Ovary (tissue), 3 donors: ENCODE measurements around the gene RAB23.

Experiments
- CTCF ChIP-seq, 3 donors: fragments of 450-650 bp in 2 of 3; fragments of 200-600 bp in 1 of 3; IDR thresholded peaks; one replicate each; pipeline versions ENCODE4 v1.5.1 to v1.8.0; 2016 to 2022; ENCODE audit warnings: antibody characterized with exemption in 3 of 3, mild to moderate bottlenecking in 1 of 3
- POLR2A ChIP-seq: fragments of 450-650 bp; IDR thresholded peaks from one replicate; pipeline ENCODE4 v1.6.1; 2017; ENCODE audit warnings: antibody characterized with exemption, mild to moderate bottlenecking, moderate library complexity
- donor health status: DM: no; HTN: no; CAD: no.

- TF ChIP-seq CTCF (IDR thresholded peaks at IDR 0.05) (no peak), POLR2A (no peak)
These were observed 23.0 kb downstream of the RAB23 start for GRCh38 chr6:57198926-57199636.
